ENCODE measurements around the gene ENO2. TPM values are rescaled to one million over a fixed set of nuclear protein-coding genes. Genes with fewer than 3 reads are reported as not detected.
A peak's percentile ranks its signal among the peaks of the same experiment; 100 is the strongest.

Gene ENO2
- total RNA-seq, 1 donor from 2014 or later: 33.7 TPM

GRCh38 chr12:6925540-6926279, 11.3 kb downstream of the ENO2 start:
- no peaks in the 10 kb centered on the region for H3K36me3 ChIP-seq (ENCODE audit: control insufficient read depth, insufficient read depth, low read length)
- DNase-seq (ENCODE audit: low read depth): peak; percentile 77
- H3K4me3 ChIP-seq (ENCODE audit: low read depth, low read length): peak overlapping the region; percentile 32
- no peaks in the 10 kb centered on the region for H3K27me3 ChIP-seq (ENCODE audit: control insufficient read depth, insufficient read depth, low read length)
- TF ChIP-seq, protein P1, sequence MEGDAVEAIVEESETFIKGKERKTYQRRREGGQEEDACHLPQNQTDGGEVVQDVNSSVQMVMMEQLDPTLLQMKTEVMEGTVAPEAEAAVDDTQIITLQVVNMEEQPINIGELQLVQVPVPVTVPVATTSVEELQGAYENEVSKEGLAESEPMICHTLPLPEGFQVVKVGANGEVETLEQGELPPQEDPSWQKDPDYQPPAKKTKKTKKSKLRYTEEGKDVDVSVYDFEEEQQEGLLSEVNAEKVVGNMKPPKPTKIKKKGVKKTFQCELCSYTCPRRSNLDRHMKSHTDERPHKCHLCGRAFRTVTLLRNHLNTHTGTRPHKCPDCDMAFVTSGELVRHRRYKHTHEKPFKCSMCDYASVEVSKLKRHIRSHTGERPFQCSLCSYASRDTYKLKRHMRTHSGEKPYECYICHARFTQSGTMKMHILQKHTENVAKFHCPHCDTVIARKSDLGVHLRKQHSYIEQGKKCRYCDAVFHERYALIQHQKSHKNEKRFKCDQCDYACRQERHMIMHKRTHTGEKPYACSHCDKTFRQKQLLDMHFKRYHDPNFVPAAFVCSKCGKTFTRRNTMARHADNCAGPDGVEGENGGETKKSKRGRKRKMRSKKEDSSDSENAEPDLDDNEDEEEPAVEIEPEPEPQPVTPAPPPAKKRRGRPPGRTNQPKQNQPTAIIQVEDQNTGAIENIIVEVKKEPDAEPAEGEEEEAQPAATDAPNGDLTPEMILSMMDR (IDR thresholded peaks at IDR 0.05; ENCODE audit: insufficient read depth, low read length, poor library complexity, severe bottlenecking): no peak

DNA sequence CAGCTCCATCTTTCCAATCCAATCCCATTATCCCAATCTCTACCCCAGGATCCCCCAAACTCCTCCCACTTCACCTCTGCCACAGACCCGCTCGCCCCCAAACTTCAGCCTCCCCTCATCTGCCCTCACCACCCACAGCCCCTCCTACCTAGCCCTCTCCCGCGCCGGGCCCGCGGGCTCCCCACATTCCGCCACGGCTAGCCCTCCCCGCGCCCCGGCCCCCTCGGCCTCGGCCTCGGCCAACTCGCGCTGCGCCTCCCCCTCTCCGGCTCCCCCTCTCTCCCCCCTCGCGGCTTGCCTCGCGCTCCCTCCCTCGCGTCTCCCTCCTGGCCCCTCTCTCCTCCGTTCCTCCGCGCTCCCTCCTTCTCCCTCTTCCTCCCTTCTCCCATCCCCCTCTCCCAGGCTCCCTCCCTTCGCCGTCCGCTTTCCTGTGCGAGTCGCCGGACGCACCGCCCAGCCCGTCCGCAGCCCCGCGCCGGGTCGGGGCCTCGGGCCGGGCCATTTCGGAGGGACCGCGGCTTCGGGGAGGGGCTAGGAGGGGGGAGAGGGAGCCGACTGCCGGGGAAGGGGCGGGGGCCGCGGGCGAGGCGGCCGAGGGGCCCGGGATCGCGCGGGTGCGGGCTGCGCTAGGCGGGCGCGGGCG, 13.1 kb downstream of the ENO2 start, which contains the start of gene ATN1:
TSS of gene ATN1 (plus strand) at position 581 of the 643 bp plus-strand sequence. CDS start 6,043 bp downstream, outside the sequence.
- Histone ChIP-seq H3K36me3 (ENCODE audit: control insufficient read depth, insufficient read depth, low read length) (no peaks in the 10 kb centered on the region), H3K4me3 (ENCODE audit: low read depth, low read length) (peak within 1 kb of the TSS; percentile 87), H3K27me3 (ENCODE audit: control insufficient read depth, insufficient read depth, low read length) (no peaks in the 10 kb centered on the region)
- no peak for DNase-seq (ENCODE audit: low read depth)
- TF ChIP-seq, protein P1 (IDR thresholded peaks at IDR 0.05; ENCODE audit: insufficient read depth, low read length, poor library complexity, severe bottlenecking): no peak

- Histone ChIP-seq H3K4me3 (ENCODE audit: low read depth, low read length) (peak overlapping the region; percentile 87), H3K36me3 (ENCODE audit: control insufficient read depth, insufficient read depth, low read length) (no peaks in the 10 kb centered on the region), H3K27me3 (ENCODE audit: control insufficient read depth, insufficient read depth, low read length) (no peaks in the 10 kb centered on the region)
- DNase-seq (ENCODE audit: low read depth): no peak
- TF ChIP-seq, protein P1 (IDR thresholded peaks at IDR 0.05; ENCODE audit: insufficient read depth, low read length, poor library complexity, severe bottlenecking): no peak
Measured at GRCh38 chr12:6928022-6928702, 13.8 kb downstream of the ENO2 start.

- peak overlapping the region; percentile 87 for H3K4me3 ChIP-seq (ENCODE audit: low read depth, low read length)
- H3K36me3 ChIP-seq (ENCODE audit: control insufficient read depth, insufficient read depth, low read length): no peaks in the 10 kb centered on the region
- no peak for DNase-seq (ENCODE audit: low read depth)
- TF ChIP-seq, protein P1 (IDR thresholded peaks at IDR 0.05; ENCODE audit: insufficient read depth, low read length, poor library complexity, severe bottlenecking): no peak
- no peaks in the 10 kb centered on the region for H3K27me3 ChIP-seq (ENCODE audit: control insufficient read depth, insufficient read depth, low read length)
Measured at GRCh38 chr12:6928703-6929407, 14.5 kb downstream of the ENO2 start.

DNA sequence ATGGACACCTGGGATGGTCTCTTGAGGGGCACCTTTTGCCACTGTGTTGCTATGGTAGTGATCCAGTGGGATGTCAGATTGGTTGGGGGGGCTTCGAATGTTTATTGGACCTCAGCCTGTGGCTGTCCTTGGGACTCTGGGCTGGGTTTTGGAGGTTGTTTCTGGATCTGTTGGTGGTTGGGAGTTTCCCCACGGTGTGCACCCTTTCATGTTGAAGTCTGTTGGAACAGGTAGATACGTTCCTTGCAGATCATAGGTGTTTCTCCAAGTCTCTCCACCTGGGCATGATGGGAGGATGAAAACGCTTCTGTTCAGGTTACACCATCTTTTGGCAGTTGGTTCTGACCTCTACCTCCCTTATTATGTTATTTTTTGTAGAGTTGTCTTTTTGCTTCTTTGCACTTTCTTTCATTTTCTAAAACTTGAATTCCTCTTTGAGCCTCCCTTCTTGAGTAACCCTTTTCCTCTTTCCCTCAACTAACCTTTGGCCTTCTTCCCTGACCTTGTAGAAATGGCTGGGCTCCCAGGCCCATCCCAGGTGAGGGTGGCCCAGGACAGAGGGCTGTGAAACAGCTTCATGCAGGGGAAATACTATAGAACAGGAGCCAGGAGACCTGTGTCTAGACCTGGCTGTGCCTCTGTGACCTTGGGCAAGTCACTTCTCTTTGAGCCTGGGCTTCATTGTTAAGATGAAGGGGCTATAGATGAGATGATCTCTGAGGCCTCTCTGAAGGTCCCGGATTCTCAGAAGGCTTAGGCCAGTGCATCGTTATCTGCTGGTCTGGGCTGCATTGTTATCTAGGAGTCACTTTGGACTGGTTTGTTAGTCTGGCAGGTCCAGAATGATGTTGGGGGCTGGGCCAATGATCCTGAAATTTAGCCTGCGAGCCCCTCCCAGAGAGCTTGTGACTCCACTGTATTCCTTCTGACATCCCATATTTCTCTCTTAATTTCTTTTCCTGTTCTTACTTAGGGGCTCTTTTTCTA, 15.4 kb downstream of the ENO2 start:
- H3K27me3 ChIP-seq (ENCODE audit: control insufficient read depth, insufficient read depth, low read length): no peaks in the 10 kb centered on the region
- no peaks in the 10 kb centered on the region for H3K36me3 ChIP-seq (ENCODE audit: control insufficient read depth, insufficient read depth, low read length)
- DNase-seq (ENCODE audit: low read depth): no peak
- peak overlapping the region; percentile 87 for H3K4me3 ChIP-seq (ENCODE audit: low read depth, low read length)
- TF ChIP-seq, protein P1 (IDR thresholded peaks at IDR 0.05; ENCODE audit: insufficient read depth, low read length, poor library complexity, severe bottlenecking): no peak

Measured in kidney epithelial cell (primary cell).